ENCODE measurements around the gene SULT4A1. TPM values are rescaled to one million over a fixed set of nuclear protein-coding genes. Genes with fewer than 3 reads are reported as not detected.

The SULT4A1 gene
- total RNA-seq, 1 donor from 2014 or later, result 6.6 TPM

- H3K27ac Mint-ChIP-seq, result no peak overlapping the region
- peaks cover 2% of the 10 kb centered on the region for H3K27me3 Mint-ChIP-seq
- no peak overlapping the region for H3K4me3 Mint-ChIP-seq (ENCODE audit: low read depth)
- peaks cover 2% of the 10 kb centered on the region for H3K36me3 Mint-ChIP-seq (ENCODE audit: insufficient read depth)
- no peak for DNase-seq (ENCODE audit: low spot score, unreplicated experiment)
- TF ChIP-seq CTCF (IDR thresholded peaks at IDR 0.05; ENCODE audit: unreplicated experiment), result no peak
- H3K4me1 Mint-ChIP-seq (ENCODE audit: low read depth), result peaks cover 5% of the 10 kb centered on the region
- peaks cover 8% of the 10 kb centered on the region for H3K9me3 Mint-ChIP-seq (ENCODE audit: low read depth)
Measured at GRCh38 chr22:43852573-43853327, 9.6 kb downstream of the SULT4A1 start.

- Mint-ChIP-seq H3K36me3 (ENCODE audit: insufficient read depth) (peaks cover under 1% of the 10 kb centered on the region), H3K9me3 (ENCODE audit: low read depth) (peaks cover 2% of the 10 kb centered on the region), H3K27me3 (peaks cover 2% of the 10 kb centered on the region), H3K27ac (no peak overlapping the region), H3K4me3 (ENCODE audit: low read depth) (no peak overlapping the region), H3K4me1 (ENCODE audit: low read depth) (peaks cover 5% of the 10 kb centered on the region)
- no peak for DNase-seq (ENCODE audit: low spot score, unreplicated experiment)
- no peak for TF ChIP-seq CTCF (IDR thresholded peaks at IDR 0.05; ENCODE audit: unreplicated experiment)
Measured at GRCh38 chr22:43851979-43852307, 10.4 kb downstream of the SULT4A1 start.

GRCh38 chr22:43851058-43851978, 11.0 kb downstream of the SULT4A1 start:
- Mint-ChIP-seq H3K4me1 (ENCODE audit: low read depth) (peaks cover 5% of the 10 kb centered on the region), H3K27ac (no peak overlapping the region), H3K36me3 (ENCODE audit: insufficient read depth) (no peaks in the 10 kb centered on the region), H3K9me3 (ENCODE audit: low read depth) (no peaks in the 10 kb centered on the region), H3K27me3 (peaks cover 2% of the 10 kb centered on the region), H3K4me3 (ENCODE audit: low read depth) (no peak overlapping the region)
- DNase-seq (ENCODE audit: low spot score, unreplicated experiment), result no peak
- TF ChIP-seq CTCF (IDR thresholded peaks at IDR 0.05; ENCODE audit: unreplicated experiment), result no peak

GRCh38 chr22:43850529-43850928, 11.8 kb downstream of the SULT4A1 start:
- TF ChIP-seq CTCF (IDR thresholded peaks at IDR 0.05; ENCODE audit: unreplicated experiment), result no peak
- Mint-ChIP-seq H3K27ac (no peak overlapping the region), H3K27me3 (peaks cover 2% of the 10 kb centered on the region), H3K36me3 (ENCODE audit: insufficient read depth) (no peaks in the 10 kb centered on the region), H3K4me3 (ENCODE audit: low read depth) (no peak overlapping the region), H3K9me3 (ENCODE audit: low read depth) (no peaks in the 10 kb centered on the region), H3K4me1 (ENCODE audit: low read depth) (peaks cover 5% of the 10 kb centered on the region)
- DNase-seq (ENCODE audit: low spot score, unreplicated experiment), result no peak

GRCh38 chr22:43849731-43850130, 12.6 kb downstream of the SULT4A1 start:
- Mint-ChIP-seq H3K4me3 (ENCODE audit: low read depth) (no peak overlapping the region), H3K36me3 (ENCODE audit: insufficient read depth) (no peaks in the 10 kb centered on the region), H3K9me3 (ENCODE audit: low read depth) (no peaks in the 10 kb centered on the region), H3K27ac (no peak overlapping the region), H3K4me1 (ENCODE audit: low read depth) (peaks cover 5% of the 10 kb centered on the region), H3K27me3 (peaks cover 2% of the 10 kb centered on the region)
- TF ChIP-seq CTCF (IDR thresholded peaks at IDR 0.05; ENCODE audit: unreplicated experiment), result no peak
- DNase-seq (ENCODE audit: low spot score, unreplicated experiment), result no peak
